Heart right ventricle (tissue), 16 donors: Measurements from ENCODE around the gene HTR6. TPM values are rescaled to one million over a fixed set of nuclear protein-coding genes. Genes with fewer than 3 reads are reported as not detected.

Experiments
- ATAC-seq, 8 donors: fragments of 200-7000 bp; cut with Tn5 transposase; one replicate each; pipeline ENCODE4 v1.9.1; 2020; ENCODE audit warnings: mild to moderate bottlenecking in 8 of 8, moderate library complexity in 8 of 8, moderate number of reproducible peaks in 1 of 8
- DNase-seq, 2 donors: peaks; one replicate each; pipeline ENCODE4 v3.0.0-alpha.2; 2020
- H3K27ac ChIP-seq, 10 donors: fragments of 200-600 bp; sonication (generic) in 2 of 10; one replicate each; pipeline versions ENCODE4 v1.5.0 to v1.8.0; 2020 to 2022; ENCODE audit warnings: mild to moderate bottlenecking in 3 of 10
- H3K27me3 ChIP-seq, 7 donors: fragments of 200-600 bp; one replicate each; pipeline ENCODE4 v1.8.0; 2021 to 2022; ENCODE audit warnings: mild to moderate bottlenecking in 2 of 7
- H3K36me3 ChIP-seq, 9 donors: fragments of 200-600 bp; sonication (generic) in 1 of 9; one replicate each; pipeline versions ENCODE4 v1.5.0 to v1.8.0; 2020 to 2022; ENCODE audit warnings: mild to moderate bottlenecking in 2 of 9
- H3K4me1 ChIP-seq, 9 donors: fragments of 200-600 bp; sonication (generic) in 1 of 9; one replicate each; pipeline versions ENCODE4 v1.5.0 to v1.8.0; 2020 to 2022; ENCODE audit warnings: mild to moderate bottlenecking in 4 of 9
- H3K4me3 ChIP-seq, 10 donors: fragments of 200-600 bp; sonication (generic) in 2 of 10; one replicate each; pipeline versions ENCODE4 v1.5.0 to v1.8.0; 2020 to 2022; ENCODE audit warnings: mild to moderate bottlenecking in 7 of 10, moderate library complexity in 2 of 10
- H3K9me3 ChIP-seq, 11 donors: fragments of 200-600 bp in 10 of 11; sonication (generic) in 2 of 11; one replicate each; pipeline versions ENCODE4 v1.5.0 to v1.8.0; 2013 to 2022; ENCODE audit warnings: mild to moderate bottlenecking in 2 of 11, control low read depth in 1 of 11, moderate library complexity in 1 of 11
- WGBS, 2 donors: extraction: QIAGEN DNeasy Blood & Tissue Kit; methylation state at CpG; one replicate each; pipeline ENCODE4 v1.1.7; 2013; ENCODE audit warnings: inconsistent platforms in 1 of 2; 5-methylcytosine and 5-hydroxymethylcytosine counted together
- intact Hi-C, 10 donors: fragments of 100-400 bp; cut with DNase I; formaldehyde crosslinking; loops; one replicate each; pipeline versions ENCODE4 v1.11.1 to v1.14.2; 2022
- polyA plus RNA-seq, 2 donors: library from polyadenylated mRNA; stranded (reverse); fragments of 200-250 nt; gene quantifications; one replicate each; pipeline ENCODE4 v1.2.3, GENCODE V29; 2013
- total RNA-seq, 10 donors: library from RNA; stranded (reverse); fragmentation: NEBNext Ultra II Directional in 3 of 10; extraction: Animal tissue kit (Norgen Biotek cat#: 25700) in 3 of 10; gene quantifications; one replicate each; pipeline versions ENCODE4 v1.2.1 to v1.2.4, GENCODE V29; 2021 to 2023
- TF ChIP-seq, protein P1 (sequence below), 9 donors: fragments of 200-600 bp; sonication (generic) in 2 of 9; IDR thresholded peaks; one replicate each; pipeline versions ENCODE4 v1.5.0 to v1.8.0; 2021 to 2022; ENCODE audit warnings: antibody characterized with exemption in 9 of 9, mild to moderate bottlenecking in 5 of 9, moderate library complexity in 1 of 9
- donor health status: Arrhythmogenic right ventricular cardiomyopathy.
- donor health status: ischemic (EF 13 %, LVEDD 7.1; RV severe dilation, severe dysfunction).
- donor health status: healthy with polysubstance abuse.
- donor health status: DM: no; HTN: yes; CAD: no.
- donor health status: DM: no; HTN: no; CAD: no.
- donor health status: ischemic (EF 25% LVEDD 6.9; RV normal size, moderate dysfunction).
- donor health status: ischemic (EF 25% LVEDD 5.7; RV mildly dilated, moderate dysfunction).
- donor health status: healthy.
- donor health status: DM: yes; HTN: yes; CAD: no.
- donor health status: Ischemic cardiomyopathy.
- donor health status: ischemic (EF 35%, LVEDD 5.7; RV mildly dilated, moderate dysfunction).
- donor health status: nonischemic (EF 11% LVEDD 7.7; RV severe dilation, severe dysfunction).
- donor health status: DM: yes; HTN: yes; CAD: no.
- donor health status: PGD.
- donor health status: ischemic (EF 29% LVEDD 5.4; RV normal size, mild dysfunction).
- donor health status: nonischemic (EF 23%, LVEDD 6.1; RV moderate dilation, normal function).

The HTR6 gene
- total and polyA plus RNA-seq, 12 donors, result not detected

DNA sequence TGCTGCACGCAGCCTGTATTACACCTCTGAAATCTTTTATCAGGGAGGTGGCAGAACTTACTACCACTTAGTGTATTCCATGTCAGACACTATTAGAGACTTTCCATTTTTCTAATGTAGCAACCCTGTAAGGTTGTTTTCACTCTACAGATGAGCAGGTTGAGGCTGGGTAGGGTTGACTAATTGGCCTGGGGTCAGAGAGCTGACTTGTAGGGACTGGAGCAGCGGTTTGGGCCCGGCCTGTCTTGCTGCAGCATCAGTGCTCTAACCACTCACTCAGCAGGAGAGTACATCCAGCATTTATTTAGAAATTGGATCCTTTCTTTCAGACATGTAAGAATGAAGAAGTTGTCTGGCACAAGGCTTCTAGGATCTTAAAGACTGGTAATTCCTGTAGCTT lies 46.2 kb upstream of the HTR6 start:
- no peaks in the 10 kb centered on the region for H3K27me3 ChIP-seq
- peaks cover 0 to 56% (median 9%) of the 10 kb centered on the region in 9 donors for H3K36me3 ChIP-seq
- TF ChIP-seq, protein P1, sequence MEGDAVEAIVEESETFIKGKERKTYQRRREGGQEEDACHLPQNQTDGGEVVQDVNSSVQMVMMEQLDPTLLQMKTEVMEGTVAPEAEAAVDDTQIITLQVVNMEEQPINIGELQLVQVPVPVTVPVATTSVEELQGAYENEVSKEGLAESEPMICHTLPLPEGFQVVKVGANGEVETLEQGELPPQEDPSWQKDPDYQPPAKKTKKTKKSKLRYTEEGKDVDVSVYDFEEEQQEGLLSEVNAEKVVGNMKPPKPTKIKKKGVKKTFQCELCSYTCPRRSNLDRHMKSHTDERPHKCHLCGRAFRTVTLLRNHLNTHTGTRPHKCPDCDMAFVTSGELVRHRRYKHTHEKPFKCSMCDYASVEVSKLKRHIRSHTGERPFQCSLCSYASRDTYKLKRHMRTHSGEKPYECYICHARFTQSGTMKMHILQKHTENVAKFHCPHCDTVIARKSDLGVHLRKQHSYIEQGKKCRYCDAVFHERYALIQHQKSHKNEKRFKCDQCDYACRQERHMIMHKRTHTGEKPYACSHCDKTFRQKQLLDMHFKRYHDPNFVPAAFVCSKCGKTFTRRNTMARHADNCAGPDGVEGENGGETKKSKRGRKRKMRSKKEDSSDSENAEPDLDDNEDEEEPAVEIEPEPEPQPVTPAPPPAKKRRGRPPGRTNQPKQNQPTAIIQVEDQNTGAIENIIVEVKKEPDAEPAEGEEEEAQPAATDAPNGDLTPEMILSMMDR (IDR thresholded peaks at IDR 0.05), result no peak
- H3K4me3 ChIP-seq, result no peak overlapping the region
- WGBS, 2 donors, result 94 to 97% methylated on average over 3 of the region's 3 CpGs
- no peaks in the 10 kb centered on the region for H3K9me3 ChIP-seq
- no peak for ATAC-seq
- intact Hi-C loops, result no loop called here
- H3K27ac ChIP-seq, result no peak overlapping the region
- no peak for DNase-seq
- peaks cover 12 to 53% (median 33%) of the 10 kb centered on the region in 9 donors for H3K4me1 ChIP-seq

DNA sequence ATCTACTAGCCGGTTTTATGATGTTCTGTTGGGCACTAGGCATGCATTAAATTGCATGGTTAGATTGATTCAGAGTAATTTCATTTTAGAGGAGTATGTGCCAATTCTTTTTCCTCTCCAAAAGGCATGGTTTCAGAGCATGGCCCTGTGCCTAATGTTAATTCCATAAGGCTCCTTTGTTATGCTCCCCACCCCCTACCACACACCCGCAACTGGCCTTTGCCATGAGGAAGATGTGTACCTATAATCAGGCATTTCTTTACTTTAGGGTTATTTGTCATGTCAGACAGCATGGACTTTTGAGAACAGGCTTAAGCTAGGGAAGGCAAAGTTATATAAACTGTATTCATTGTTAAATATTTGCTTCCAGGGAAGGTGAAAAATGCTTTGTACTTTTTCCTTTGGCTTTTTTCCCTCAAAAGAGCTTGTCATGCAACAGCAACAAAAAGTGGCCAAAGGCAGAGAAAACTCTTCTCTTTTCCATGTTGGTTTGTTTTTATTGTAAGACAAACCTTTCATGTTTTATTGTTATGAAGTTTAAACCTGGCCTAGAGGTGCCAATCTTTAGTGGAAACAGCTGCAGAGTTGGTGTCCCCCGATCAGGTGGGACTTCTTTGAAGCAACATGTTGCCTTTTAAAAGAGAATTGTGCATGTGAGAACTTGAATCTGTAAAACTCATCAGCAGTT lies 44.8 kb upstream of the HTR6 start:
- peaks cover 12 to 46% (median 32%) of the 10 kb centered on the region in 9 donors for H3K4me1 ChIP-seq

DNA sequence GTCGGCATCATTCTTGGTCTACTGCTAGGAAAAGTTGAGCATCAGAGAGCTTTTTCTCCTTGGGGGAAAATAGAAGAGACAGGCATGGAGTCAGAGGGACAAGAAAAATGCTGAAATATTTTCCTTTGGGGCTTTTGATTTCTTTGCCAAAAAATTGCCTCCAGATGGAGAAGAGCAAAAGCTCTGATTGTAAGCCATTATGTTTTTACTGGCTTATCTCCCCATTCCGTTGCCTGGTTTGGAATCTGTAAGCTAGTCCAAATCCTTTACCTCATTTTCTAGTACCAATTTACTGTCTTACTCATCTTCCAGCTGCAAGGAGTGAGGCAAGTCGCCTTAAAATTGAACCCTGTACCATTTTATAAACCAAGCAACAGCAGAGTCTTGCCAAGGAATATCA lies 43.9 kb upstream of the HTR6 start:
- peak overlapping the region in 4 of 10 donors; percentile 1 to 54 (median 14) for H3K27ac ChIP-seq

More for the DNA sequence above, 44.8 kb upstream of the HTR6 start:
- H3K4me3 ChIP-seq, result no peak overlapping the region
- TF ChIP-seq, protein P1 (IDR thresholded peaks at IDR 0.05), result no peak
- ATAC-seq (peak in 1 of 8 donors; percentile 33), DNase-seq (no peak)
- 60 to 72% methylated on average over 3 of the region's 3 CpGs for WGBS, 2 donors
- H3K27ac ChIP-seq, result peak overlapping the region in 2 of 10 donors; percentile 1 to 27
- H3K27me3 ChIP-seq, result no peaks in the 10 kb centered on the region
- no peaks in the 10 kb centered on the region for H3K9me3 ChIP-seq
- intact Hi-C loops, result no loop called here
- H3K36me3 ChIP-seq, result peaks cover 0 to 65% (median 17%) of the 10 kb centered on the region in 9 donors

DNA sequence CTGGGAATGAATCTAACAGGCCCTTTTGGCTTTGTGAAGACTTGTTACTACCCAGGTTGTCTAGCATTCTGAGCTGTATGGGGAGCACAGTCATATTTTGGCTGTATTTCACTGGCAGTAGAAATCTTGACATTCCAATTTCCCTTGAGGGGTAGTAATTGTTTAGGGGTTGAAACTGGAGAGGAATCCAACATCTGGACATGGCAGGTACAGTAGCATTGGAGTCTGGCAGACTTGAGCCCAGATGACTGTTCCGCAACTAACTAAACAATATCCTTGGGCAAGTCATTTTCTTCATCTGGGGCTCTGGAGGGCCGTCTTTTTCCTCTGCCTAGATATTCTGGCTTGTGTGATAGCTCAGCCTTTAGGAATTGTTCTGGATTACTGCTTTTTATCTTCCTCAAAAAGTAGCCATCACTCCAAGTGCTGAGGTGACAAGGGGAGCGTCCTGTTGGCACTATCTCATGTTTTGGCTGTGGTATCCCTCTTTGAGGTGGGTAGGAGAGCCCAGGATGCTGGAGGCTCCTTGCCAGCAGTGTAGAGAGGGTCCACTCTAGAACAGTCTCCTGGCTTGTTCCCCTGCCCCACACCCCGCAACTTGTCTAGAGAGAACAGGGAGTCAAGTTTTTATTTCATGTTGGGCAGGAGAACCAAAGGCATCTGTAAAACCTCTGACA lies 43.3 kb upstream of the HTR6 start:
- intact Hi-C loops, result no loop called here
- no peaks in the 10 kb centered on the region for H3K27me3 ChIP-seq
- H3K4me3 ChIP-seq, result no peak overlapping the region
- ATAC-seq, result peak in 3 of 8 donors; percentile 10 to 65 (median 29)
- TF ChIP-seq, protein P1 (IDR thresholded peaks at IDR 0.05), result no peak
- H3K36me3 ChIP-seq, result peaks cover 0 to 65% (median 16%) of the 10 kb centered on the region in 9 donors
- no peaks in the 10 kb centered on the region for H3K9me3 ChIP-seq
- H3K27ac ChIP-seq, result peak overlapping the region in 4 of 10 donors; percentile 1 to 54 (median 14)
- 80 to 81% methylated on average over 4 of the region's 4 CpGs for WGBS, 2 donors
- peaks cover 12 to 52% (median 37%) of the 10 kb centered on the region in 9 donors for H3K4me1 ChIP-seq
- DNase-seq, result no peak

More for the DNA sequence above, 43.9 kb upstream of the HTR6 start:
- intact Hi-C loops, result no loop called here
- Histone ChIP-seq H3K27me3 (no peaks in the 10 kb centered on the region), H3K4me3 (no peak overlapping the region), H3K9me3 (no peaks in the 10 kb centered on the region), H3K36me3 (peaks cover 0 to 65% (median 17%) of the 10 kb centered on the region in 9 donors), H3K4me1 (peaks cover 12 to 46% (median 32%) of the 10 kb centered on the region in 9 donors)
- WGBS, 2 donors, result 52 to 60% methylated on average over 3 of the region's 3 CpGs
- peak in 2 of 8 donors; percentile 22 to 49 for ATAC-seq
- TF ChIP-seq, protein P1 (IDR thresholded peaks at IDR 0.05), result no peak
- no peak for DNase-seq
